Panc1 (cell line): ENCODE data around the gene HCAR2. TPM values are rescaled to one million over a fixed set of nuclear protein-coding genes. Genes with fewer than 3 reads are reported as not detected.
A peak's percentile ranks its signal among the peaks of the same experiment; 100 is the strongest.

Source experiments
- ATAC-seq: fragments of 200-7000 bp; cut with Tn5 transposase; 2 replicates; pipeline ENCODE4 v1.9.1; 2020; ENCODE audit warnings: mild to moderate bottlenecking, moderate library complexity
- BruUV-seq: library from RNA; stranded (reverse); fragments of 400-500 nt; replicated peaks from 2 replicates; lab custom pipeline; 2021; lab: Mats Ljungman, UMichigan
- CTCF ChIA-PET: fragments of 300-600 bp; sonication (Branson Sonifier 250); formaldehyde crosslinking; loops from one replicate; lab custom pipeline; 2022; ENCODE audit warnings: antibody characterized with exemption; lab: Charles Lee
- POLR2A ChIA-PET: fragments of 300-600 bp; sonication (Branson Sonifier 250); formaldehyde crosslinking; loops from one replicate; lab custom pipeline; 2022; ENCODE audit warnings: antibody characterized with exemption; lab: Charles Lee
- DNase-seq: peaks from one replicate; pipeline ENCODE4 v3.0.0-alpha.2; 2010; ENCODE audit warnings: low read depth, low spot score
- H3K27ac ChIP-seq: 2 replicates; pipeline ENCODE4 v1.5.1; 2011; ENCODE audit warnings: mild to moderate bottlenecking, low read length, inconsistent platforms
- H3K27me3 ChIP-seq: fragments of 200-500 bp; sonication (Bioruptor generic); 2 replicates; pipeline ENCODE4 v1.6.0; 2014; ENCODE audit warnings: low read length, inconsistent platforms; ENCODE audit not compliant: control insufficient read depth, insufficient read depth
- H3K36me3 ChIP-seq: fragments of 200-500 bp; sonication (Bioruptor generic); 2 replicates; pipeline ENCODE4 v1.5.1; 2014; ENCODE audit warnings: inconsistent platforms, mild to moderate bottlenecking, low read length, moderate library complexity; ENCODE audit not compliant: control insufficient read depth, insufficient read depth
- H3K4me1 ChIP-seq: 2 replicates; pipeline ENCODE4 v1.5.1; 2011; ENCODE audit warnings: inconsistent platforms, mild to moderate bottlenecking, low read length, moderate library complexity; ENCODE audit not compliant: control insufficient read depth, insufficient read depth
- H3K4me3 ChIP-seq, 2 experiments: 2 replicates each; pipeline ENCODE4 v1.5.1; 2011 to 2012; ENCODE audit warnings: low read depth in 2 of 2, low read length in 2 of 2, mild to moderate bottlenecking in 2 of 2, inconsistent platforms in 1 of 2, moderate library complexity in 1 of 2
- H3K9me3 ChIP-seq: fragments of 200-500 bp; sonication (Bioruptor generic); 2 replicates; pipeline ENCODE4 v1.5.1; 2014; ENCODE audit warnings: low read depth, mild to moderate bottlenecking, inconsistent platforms, low read length, moderate library complexity; ENCODE audit not compliant: control insufficient read depth, insufficient read depth
- POLR2AphosphoS5 ChIP-seq: IDR thresholded peaks from 2 replicates; pipeline ENCODE4 v1.6.1; 2012; ENCODE audit warnings: mild to moderate bottlenecking, low read depth, low read length, moderate library complexity
- SIN3A ChIP-seq: IDR thresholded peaks from 2 replicates; pipeline ENCODE4 v1.6.1; 2012; ENCODE audit warnings: low read depth, mild to moderate bottlenecking, low read length, moderate library complexity, borderline replicate concordance; ENCODE audit not compliant: insufficient read depth
- TCF7L2 ChIP-seq: IDR thresholded peaks from 2 replicates; pipeline ENCODE4 v1.6.1; 2011; ENCODE audit warnings: mild to moderate bottlenecking, low read depth, low read length, inconsistent platforms
- in situ Hi-C: cut with HindIII; loops from 2 replicates; pipeline ENCODE4 v1.10.0; 2016; ENCODE audit warnings: low sequenced_read_pairs, low pct_unique_long_range_greater_than_20kb
- intact Hi-C: fragments of 100-400 bp; cut with micrococcal nuclease; formaldehyde crosslinking; loops from one replicate; pipeline ENCODE4 v1.10.0; 2022; ENCODE audit not compliant: unreplicated experiment
- total RNA-seq: library from RNA; stranded (reverse); gene quantifications from one replicate; pipeline ENCODE4 v1.2.1, GENCODE V29; 2021; ENCODE audit not compliant: unreplicated experiment
- TF ChIP-seq, protein P1 (sequence below), 2 experiments: IDR thresholded peaks; 2 replicates each; pipeline ENCODE4 v1.6.1; 2011 to 2012; ENCODE audit warnings: low read depth in 2 of 2, control low read depth in 1 of 2, low read length in 1 of 2, mild to moderate bottlenecking in 1 of 2, moderate library complexity in 1 of 2; ENCODE audit not compliant: insufficient read depth in 1 of 2
- TF ChIP-seq, protein P2 (sequence below): fragments of 450-650 bp; IDR thresholded peaks from 2 replicates; pipeline ENCODE4 v1.5.1; 2017; ENCODE audit warnings: mild to moderate bottlenecking

Gene HCAR2
- total RNA-seq, 1 experiment from 2014 or later = not detected

DNA sequence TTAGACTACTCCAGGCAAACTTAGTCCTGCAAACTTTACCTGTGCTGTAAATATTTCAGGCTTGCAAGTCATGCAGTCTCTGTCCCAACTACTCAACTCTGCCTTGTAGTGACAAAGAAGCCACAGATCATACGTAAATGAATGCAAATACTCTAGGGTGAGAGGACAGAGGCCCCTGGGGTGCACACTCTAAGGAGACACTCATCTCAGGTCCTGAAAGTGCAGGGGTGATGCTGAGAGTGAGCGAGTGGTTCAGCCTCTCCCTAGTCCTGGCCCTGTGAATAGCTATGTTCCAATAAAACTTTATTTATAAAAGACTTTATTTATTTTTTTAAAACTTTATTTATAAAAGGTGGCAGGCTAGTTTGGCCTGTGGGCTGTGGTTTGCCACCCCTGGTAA lies 34.9 kb downstream of the HCAR2 start:
- no peak overlapping the region for H3K4me3 ChIP-seq
- no peaks in the 10 kb centered on the region for H3K36me3 ChIP-seq
- ChIA-PET POLR2A (interaction anchor here (0.7 kb wide), 1 partner anchor 69 kb away, joined by 12 read pairs; no protein-coding TSS in a partner anchor), CTCF (interaction anchor here (0.5 to 0.6 kb wide), 2 partner anchors 19 to 115 kb away, joined by 3 to 5 read pairs; no protein-coding TSS in a partner anchor)
- in situ Hi-C loops = no loop called here
- intact Hi-C loops = no loop called here
- no peaks in the 10 kb centered on the region for H3K27me3 ChIP-seq
- H3K4me1 ChIP-seq = no peaks in the 10 kb centered on the region
- no peak overlapping the region for H3K27ac ChIP-seq
- BruUV-seq = no TSS peak
- ATAC-seq = 0 out of 2 replicates have a peak, but pooled peaks have one; percentile 51
- DNase-seq = no peak
- TF ChIP-seq SIN3A (no peak), POLR2AphosphoS5 (no peak), TCF7L2 (no peak)
- TF ChIP-seq, protein P1, sequence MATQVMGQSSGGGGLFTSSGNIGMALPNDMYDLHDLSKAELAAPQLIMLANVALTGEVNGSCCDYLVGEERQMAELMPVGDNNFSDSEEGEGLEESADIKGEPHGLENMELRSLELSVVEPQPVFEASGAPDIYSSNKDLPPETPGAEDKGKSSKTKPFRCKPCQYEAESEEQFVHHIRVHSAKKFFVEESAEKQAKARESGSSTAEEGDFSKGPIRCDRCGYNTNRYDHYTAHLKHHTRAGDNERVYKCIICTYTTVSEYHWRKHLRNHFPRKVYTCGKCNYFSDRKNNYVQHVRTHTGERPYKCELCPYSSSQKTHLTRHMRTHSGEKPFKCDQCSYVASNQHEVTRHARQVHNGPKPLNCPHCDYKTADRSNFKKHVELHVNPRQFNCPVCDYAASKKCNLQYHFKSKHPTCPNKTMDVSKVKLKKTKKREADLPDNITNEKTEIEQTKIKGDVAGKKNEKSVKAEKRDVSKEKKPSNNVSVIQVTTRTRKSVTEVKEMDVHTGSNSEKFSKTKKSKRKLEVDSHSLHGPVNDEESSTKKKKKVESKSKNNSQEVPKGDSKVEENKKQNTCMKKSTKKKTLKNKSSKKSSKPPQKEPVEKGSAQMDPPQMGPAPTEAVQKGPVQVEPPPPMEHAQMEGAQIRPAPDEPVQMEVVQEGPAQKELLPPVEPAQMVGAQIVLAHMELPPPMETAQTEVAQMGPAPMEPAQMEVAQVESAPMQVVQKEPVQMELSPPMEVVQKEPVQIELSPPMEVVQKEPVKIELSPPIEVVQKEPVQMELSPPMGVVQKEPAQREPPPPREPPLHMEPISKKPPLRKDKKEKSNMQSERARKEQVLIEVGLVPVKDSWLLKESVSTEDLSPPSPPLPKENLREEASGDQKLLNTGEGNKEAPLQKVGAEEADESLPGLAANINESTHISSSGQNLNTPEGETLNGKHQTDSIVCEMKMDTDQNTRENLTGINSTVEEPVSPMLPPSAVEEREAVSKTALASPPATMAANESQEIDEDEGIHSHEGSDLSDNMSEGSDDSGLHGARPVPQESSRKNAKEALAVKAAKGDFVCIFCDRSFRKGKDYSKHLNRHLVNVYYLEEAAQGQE (IDR thresholded peaks at IDR 0.05; ENCODE audit: insufficient read depth in 1 of 2, low read depth in 2 of 2, low read length in 1 of 2) = no peak
- TF ChIP-seq, protein P2, sequence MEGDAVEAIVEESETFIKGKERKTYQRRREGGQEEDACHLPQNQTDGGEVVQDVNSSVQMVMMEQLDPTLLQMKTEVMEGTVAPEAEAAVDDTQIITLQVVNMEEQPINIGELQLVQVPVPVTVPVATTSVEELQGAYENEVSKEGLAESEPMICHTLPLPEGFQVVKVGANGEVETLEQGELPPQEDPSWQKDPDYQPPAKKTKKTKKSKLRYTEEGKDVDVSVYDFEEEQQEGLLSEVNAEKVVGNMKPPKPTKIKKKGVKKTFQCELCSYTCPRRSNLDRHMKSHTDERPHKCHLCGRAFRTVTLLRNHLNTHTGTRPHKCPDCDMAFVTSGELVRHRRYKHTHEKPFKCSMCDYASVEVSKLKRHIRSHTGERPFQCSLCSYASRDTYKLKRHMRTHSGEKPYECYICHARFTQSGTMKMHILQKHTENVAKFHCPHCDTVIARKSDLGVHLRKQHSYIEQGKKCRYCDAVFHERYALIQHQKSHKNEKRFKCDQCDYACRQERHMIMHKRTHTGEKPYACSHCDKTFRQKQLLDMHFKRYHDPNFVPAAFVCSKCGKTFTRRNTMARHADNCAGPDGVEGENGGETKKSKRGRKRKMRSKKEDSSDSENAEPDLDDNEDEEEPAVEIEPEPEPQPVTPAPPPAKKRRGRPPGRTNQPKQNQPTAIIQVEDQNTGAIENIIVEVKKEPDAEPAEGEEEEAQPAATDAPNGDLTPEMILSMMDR = no peak
- no peaks in the 10 kb centered on the region for H3K9me3 ChIP-seq

DNA sequence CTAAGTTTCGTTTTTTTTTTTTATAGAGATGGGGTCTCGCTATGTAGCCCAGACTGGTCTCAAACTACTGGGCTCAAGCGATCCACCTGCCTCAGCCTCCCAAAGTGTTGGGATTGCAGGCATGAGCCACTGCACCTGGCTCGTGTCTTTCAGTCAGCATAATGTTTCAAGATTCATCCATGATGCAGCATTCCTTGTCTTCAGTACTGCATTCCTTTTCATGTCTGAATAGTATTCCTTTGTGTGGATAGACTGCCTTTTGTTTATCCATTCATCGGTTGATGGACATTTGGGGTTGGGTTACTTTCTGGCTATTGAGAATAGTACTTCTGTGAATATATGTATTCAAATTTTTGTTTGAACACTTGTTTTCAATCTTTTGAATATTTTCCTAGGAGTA lies 37.4 kb downstream of the HCAR2 start:
- POLR2A ChIA-PET = no interaction called here
- Histone ChIP-seq H3K27ac (no peak overlapping the region), H3K36me3 (no peaks in the 10 kb centered on the region), H3K27me3 (no peaks in the 10 kb centered on the region), H3K9me3 (no peaks in the 10 kb centered on the region), H3K4me1 (no peaks in the 10 kb centered on the region), H3K4me3 (no peak overlapping the region)
- ATAC-seq (no peak), DNase-seq (no peak)
- in situ Hi-C loops = no loop called here
- BruUV-seq = no TSS peak
- CTCF ChIA-PET = no interaction called here
- TF ChIP-seq POLR2AphosphoS5 (no peak), SIN3A (no peak), TCF7L2 (no peak)
- TF ChIP-seq, protein P1 (IDR thresholded peaks at IDR 0.05; ENCODE audit: insufficient read depth in 1 of 2, low read depth in 2 of 2, low read length in 1 of 2) = no peak
- TF ChIP-seq, protein P2 = no peak
- intact Hi-C loops = no loop called here
